HL-60 (cell line): ENCODE measurements around the gene MTCL1.

ENCODE experiments used
- CTCF ChIP-seq: IDR thresholded peaks from one replicate; pipeline ENCODE4 v1.5.1; 2011; ENCODE audit warnings: low read length, control low read depth, inconsistent platforms; ENCODE audit not compliant: insufficient read depth
- GABPA ChIP-seq: IDR thresholded peaks from 2 replicates; pipeline ENCODE4 v1.6.1; 2012; ENCODE audit warnings: low read depth
- POLR2AphosphoS5 ChIP-seq: IDR thresholded peaks from 2 replicates; pipeline ENCODE4 v1.6.1; 2012; ENCODE audit warnings: low read depth
- REST ChIP-seq: IDR thresholded peaks from 2 replicates; pipeline ENCODE4 v1.6.1; 2012; ENCODE audit warnings: low read depth; ENCODE audit not compliant: insufficient replicate concordance

- no peak for TF ChIP-seq CTCF
- no peak for TF ChIP-seq GABPA
- no peak for TF ChIP-seq POLR2AphosphoS5
- TF ChIP-seq REST = no peak
Measured at GRCh38 chr18:8713691-8714090, 8.3 kb downstream of the MTCL1 start.
